Measurements from ENCODE around the gene NLRP1. TPM values are rescaled to one million over a fixed set of nuclear protein-coding genes. Genes with fewer than 3 reads are reported as not detected.

Gene NLRP1
- polyA plus RNA-seq, 3 donors: 13.2 to 388 (median 17.3) TPM

GRCh38 chr17:5605452-5605851 is 21.1 kb upstream of the NLRP1 start:
- Histone ChIP-seq H3K9ac (ENCODE audit: insufficient read depth, low read length, poor library complexity, severe bottlenecking) (no peak overlapping the region), H3K4me1 (ENCODE audit: control insufficient read depth in 1 of 2, insufficient read depth in 2 of 2, low read length in 2 of 2) (peaks cover 12% of the 10 kb centered on the region in 2 donors), H3K27me3 (ENCODE audit: control insufficient read depth in 2 of 2, insufficient read depth in 2 of 2, low read length in 2 of 2) (peaks cover 0 to 10% of the 10 kb centered on the region in 2 donors), H3K4me3 (replicated peaks in 1 of 3; ENCODE audit: low read depth in 2 of 3, low read length in 3 of 3) (no peak overlapping the region), H4K20me1 (ENCODE audit: insufficient read depth, low read length) (no peaks in the 10 kb centered on the region), H3K27ac (ENCODE audit: low read depth in 1 of 2, low read length in 2 of 2) (no peak overlapping the region), H3K36me3 (replicated peaks in 1 of 2; ENCODE audit: control insufficient read depth in 1 of 2, insufficient read depth in 2 of 2, low read length in 2 of 2) (no peaks in the 10 kb centered on the region), H2AFZ (ENCODE audit: insufficient read depth, low read depth, low read length, poor library complexity, severe bottlenecking) (no peak overlapping the region), H3K4me2 (replicated peaks; ENCODE audit: extremely low read depth, low read length, poor library complexity, severe bottlenecking) (no peak overlapping the region), H3K9me3 (replicated peaks in 1 of 2; ENCODE audit: control insufficient read depth in 1 of 2, insufficient read depth in 1 of 2, low read length in 2 of 2) (peaks cover 0 to 6% of the 10 kb centered on the region in 2 donors), H3K79me2 (ENCODE audit: insufficient read depth, low read length) (no peaks in the 10 kb centered on the region)
- intact Hi-C loops (cut with micrococcal nuclease): no loop called here
- H3K4me3 Mint-ChIP-seq: no peak overlapping the region
- peaks cover 13% of the 10 kb centered on the region for H3K4me1 Mint-ChIP-seq
- H3K9me3 Mint-ChIP-seq: peaks cover 0 to 5% (median 0%) of the 10 kb centered on the region in 7 donors
- TF ChIP-seq, protein P1, sequence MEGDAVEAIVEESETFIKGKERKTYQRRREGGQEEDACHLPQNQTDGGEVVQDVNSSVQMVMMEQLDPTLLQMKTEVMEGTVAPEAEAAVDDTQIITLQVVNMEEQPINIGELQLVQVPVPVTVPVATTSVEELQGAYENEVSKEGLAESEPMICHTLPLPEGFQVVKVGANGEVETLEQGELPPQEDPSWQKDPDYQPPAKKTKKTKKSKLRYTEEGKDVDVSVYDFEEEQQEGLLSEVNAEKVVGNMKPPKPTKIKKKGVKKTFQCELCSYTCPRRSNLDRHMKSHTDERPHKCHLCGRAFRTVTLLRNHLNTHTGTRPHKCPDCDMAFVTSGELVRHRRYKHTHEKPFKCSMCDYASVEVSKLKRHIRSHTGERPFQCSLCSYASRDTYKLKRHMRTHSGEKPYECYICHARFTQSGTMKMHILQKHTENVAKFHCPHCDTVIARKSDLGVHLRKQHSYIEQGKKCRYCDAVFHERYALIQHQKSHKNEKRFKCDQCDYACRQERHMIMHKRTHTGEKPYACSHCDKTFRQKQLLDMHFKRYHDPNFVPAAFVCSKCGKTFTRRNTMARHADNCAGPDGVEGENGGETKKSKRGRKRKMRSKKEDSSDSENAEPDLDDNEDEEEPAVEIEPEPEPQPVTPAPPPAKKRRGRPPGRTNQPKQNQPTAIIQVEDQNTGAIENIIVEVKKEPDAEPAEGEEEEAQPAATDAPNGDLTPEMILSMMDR (IDR thresholded peaks at IDR 0.05): no peak
- peaks cover 26 to 41% (median 32%) of the 10 kb centered on the region in 3 donors for H3K27me3 Mint-ChIP-seq (ENCODE audit: low read depth in 3 of 3)
- DNase-seq: no peak
- H3K36me3 Mint-ChIP-seq: peaks cover 0 to 6% of the 10 kb centered on the region in 2 donors
- no CpG with 5 or more reads among the region's 4 CpGs for WGBS (ENCODE audit: insufficient coverage)
- no peak overlapping the region for H3K27ac Mint-ChIP-seq

GRCh38 chr17:5600041-5600440 is 15.7 kb upstream of the NLRP1 start:
- peaks cover 0 to under 1% (median 0%) of the 10 kb centered on the region in 7 donors for H3K9me3 Mint-ChIP-seq
- H3K4me3 Mint-ChIP-seq: no peak overlapping the region

More at GRCh38 chr17:5600041-5600440, 15.7 kb upstream of the NLRP1 start:
- no peak overlapping the region for H3K27ac ChIP-seq (ENCODE audit: low read depth in 1 of 2, low read length in 2 of 2)
- no peaks in the 10 kb centered on the region for H4K20me1 ChIP-seq (ENCODE audit: insufficient read depth, low read length)
- H3K36me3 ChIP-seq (replicated peaks in 1 of 2; ENCODE audit: control insufficient read depth in 1 of 2, insufficient read depth in 2 of 2, low read length in 2 of 2): no peaks in the 10 kb centered on the region
- intact Hi-C loops (cut with micrococcal nuclease): no loop called here
- Mint-ChIP-seq H3K36me3 (no peaks in the 10 kb centered on the region), H3K27me3 (ENCODE audit: low read depth in 3 of 3) (peaks cover 25 to 56% (median 35%) of the 10 kb centered on the region in 3 donors), H3K27ac (no peak overlapping the region), H3K4me1 (peaks cover 6% of the 10 kb centered on the region)
- TF ChIP-seq, protein P1 (IDR thresholded peaks at IDR 0.05): no peak
- no peaks in the 10 kb centered on the region for H3K79me2 ChIP-seq (ENCODE audit: insufficient read depth, low read length)
- H3K4me3 ChIP-seq (replicated peaks in 1 of 3; ENCODE audit: low read depth in 2 of 3, low read length in 3 of 3): no peak overlapping the region
- H3K9ac ChIP-seq (ENCODE audit: insufficient read depth, low read length, poor library complexity, severe bottlenecking): no peak overlapping the region
- H3K4me1 ChIP-seq (ENCODE audit: control insufficient read depth in 1 of 2, insufficient read depth in 2 of 2, low read length in 2 of 2): no peaks in the 10 kb centered on the region
- no peaks in the 10 kb centered on the region for H3K9me3 ChIP-seq (replicated peaks in 1 of 2; ENCODE audit: control insufficient read depth in 1 of 2, insufficient read depth in 1 of 2, low read length in 2 of 2)
- H3K4me2 ChIP-seq (replicated peaks; ENCODE audit: extremely low read depth, low read length, poor library complexity, severe bottlenecking): no peak overlapping the region
- no peak overlapping the region for H2AFZ ChIP-seq (ENCODE audit: insufficient read depth, low read depth, low read length, poor library complexity, severe bottlenecking)
- H3K27me3 ChIP-seq (ENCODE audit: control insufficient read depth in 2 of 2, insufficient read depth in 2 of 2, low read length in 2 of 2): peaks cover 12 to 34% of the 10 kb centered on the region in 2 donors
- DNase-seq: no peak

Data from CD14-positive monocyte (primary cell).